Memory B cell (primary cell): ENCODE results near the gene WDPCP.
"Not testable (repeated sequence)": the region's sequence is repeated elsewhere in the genome, so short reads cannot be mapped to it uniquely, and the experiment has no call there.

Experiments used
- ATAC-seq: fragments of 150-1000 bp; cut with Tn5 transposase; 2 replicates; pipeline ENCODE4 v1.10.0; 2021; ENCODE audit warnings: low read depth, mild to moderate bottlenecking, moderate library complexity
- DNase-seq, 2 donors: peaks; one replicate each; pipeline ENCODE4 v3.0.0; 2022; ENCODE audit warnings: low spot score in 2 of 2
- H3K27ac Mint-ChIP-seq: one replicate; pipeline ENCODE4 v1.8.0; 2022; ENCODE audit warnings: mild to moderate bottlenecking, moderate library complexity, mixed read lengths
- H3K27me3 Mint-ChIP-seq: one replicate; pipeline ENCODE4 v1.8.0; 2022; ENCODE audit warnings: mixed read lengths
- H3K36me3 Mint-ChIP-seq: one replicate; pipeline ENCODE4 v1.8.0; 2022; ENCODE audit warnings: mild to moderate bottlenecking, mixed read lengths
- H3K4me1 Mint-ChIP-seq: one replicate; pipeline ENCODE4 v1.8.0; 2022; ENCODE audit warnings: mixed read lengths
- H3K4me3 Mint-ChIP-seq: one replicate; pipeline ENCODE4 v1.8.0; 2022; ENCODE audit warnings: mild to moderate bottlenecking, moderate library complexity, mixed read lengths
- H3K9me3 Mint-ChIP-seq: one replicate; pipeline ENCODE4 v1.8.0; 2022; ENCODE audit warnings: mixed read lengths

Gene WDPCP

DNA sequence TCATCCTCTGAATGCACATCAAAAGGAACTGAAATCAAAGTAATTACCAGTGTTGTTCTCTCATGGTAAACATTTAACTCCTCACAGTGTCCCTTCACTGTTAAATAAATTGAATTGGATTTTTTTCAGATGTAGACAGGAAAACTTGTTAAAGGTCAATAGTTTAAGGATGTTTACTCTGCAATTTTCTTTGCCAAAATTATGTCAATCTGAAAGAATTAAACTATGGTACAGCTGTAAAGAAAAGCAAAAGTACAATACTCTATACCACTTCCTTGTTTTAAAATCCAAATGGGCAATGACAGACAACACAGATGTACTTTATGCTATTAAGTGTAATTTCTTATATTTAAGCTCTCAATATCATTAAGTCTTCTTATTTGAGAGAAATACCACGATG is 153.2 kb downstream of the WDPCP start:
- Mint-ChIP-seq H3K9me3 (no peaks in the 10 kb centered on the region), H3K36me3 (peaks cover 9% of the 10 kb centered on the region), H3K4me1 (no peaks in the 10 kb centered on the region), H3K4me3 (no peak overlapping the region), H3K27ac (no peak overlapping the region), H3K27me3 (no peaks in the 10 kb centered on the region)
- DNase-seq (no peak), ATAC-seq (no peak)

DNA sequence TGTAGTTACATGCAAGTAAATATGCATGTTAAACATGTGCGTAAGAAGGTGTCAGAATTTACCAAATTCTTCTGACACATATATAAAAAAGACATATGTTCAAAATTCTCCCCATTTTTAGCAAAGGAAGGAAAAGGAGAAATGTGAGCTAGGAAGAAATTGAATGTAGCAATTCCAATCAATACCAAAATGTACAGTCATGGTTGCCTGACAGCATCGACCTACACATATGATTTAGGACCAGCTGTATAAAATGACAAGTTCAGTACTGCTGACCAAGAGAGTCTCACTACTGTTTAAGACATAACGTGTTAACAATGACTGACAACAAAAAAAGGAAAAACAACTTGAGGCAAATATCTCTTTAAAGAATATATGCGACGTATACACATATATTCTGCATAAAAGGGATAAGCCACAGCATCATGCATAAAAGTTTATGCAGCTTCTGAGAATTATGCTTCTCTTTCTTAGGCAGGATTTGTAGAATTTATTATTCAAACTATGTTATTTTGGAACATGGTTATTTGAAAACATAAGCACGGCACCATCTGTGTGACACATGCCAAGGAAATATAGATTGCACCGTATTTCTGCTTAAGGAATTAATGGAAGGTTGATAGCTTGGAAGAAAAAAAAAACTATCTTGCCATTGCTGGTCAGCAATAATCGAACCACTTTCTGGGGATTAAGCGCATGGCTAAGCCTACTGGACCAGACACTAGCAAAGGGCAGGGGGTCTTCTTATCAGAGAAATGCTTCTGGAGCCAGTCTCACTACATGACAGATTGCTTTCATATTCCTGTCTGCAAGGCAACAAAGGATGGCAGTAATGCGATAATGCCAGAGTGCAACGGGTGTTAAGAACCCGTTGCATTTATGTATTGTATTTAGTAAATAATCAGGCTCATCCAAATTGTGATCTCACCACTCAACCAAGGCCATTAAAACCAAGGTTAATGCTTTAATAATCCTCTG is 154.0 kb downstream of the WDPCP start:
- peaks cover 16% of the 10 kb centered on the region for H3K36me3 Mint-ChIP-seq
- H3K4me1 Mint-ChIP-seq = no peaks in the 10 kb centered on the region
- H3K4me3 Mint-ChIP-seq = no peak overlapping the region
- H3K27ac Mint-ChIP-seq = no peak overlapping the region
- ATAC-seq (no peak), DNase-seq (no peak)
- H3K27me3 Mint-ChIP-seq = no peaks in the 10 kb centered on the region
- H3K9me3 Mint-ChIP-seq = peaks cover 2% of the 10 kb centered on the region

DNA sequence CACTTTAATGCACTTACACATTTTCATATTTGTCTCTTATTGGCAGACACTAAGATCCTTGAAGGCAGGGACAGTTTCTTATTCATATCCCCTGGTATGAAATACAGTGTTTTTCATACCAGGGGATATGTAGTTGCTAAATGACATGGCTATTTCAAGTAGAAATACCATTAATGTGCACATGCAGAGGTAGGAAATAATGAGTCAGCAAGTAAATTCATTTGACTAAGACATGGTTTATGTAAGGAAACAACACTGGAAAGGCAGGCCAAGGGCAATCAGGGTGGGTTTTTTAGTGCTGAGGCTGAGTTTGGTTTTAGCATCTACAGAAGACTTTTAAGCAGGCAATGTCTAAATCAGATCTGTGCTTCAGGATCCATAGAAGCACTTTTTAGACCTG is 155.9 kb downstream of the WDPCP start:
- DNase-seq (no peak), ATAC-seq (no peak)
- H3K36me3 Mint-ChIP-seq = peaks cover 34% of the 10 kb centered on the region
- peaks cover 6% of the 10 kb centered on the region for H3K9me3 Mint-ChIP-seq
- H3K4me3 Mint-ChIP-seq = no peak overlapping the region
- H3K27ac Mint-ChIP-seq = no peak overlapping the region
- no peaks in the 10 kb centered on the region for H3K27me3 Mint-ChIP-seq
- H3K4me1 Mint-ChIP-seq = no peaks in the 10 kb centered on the region

DNA sequence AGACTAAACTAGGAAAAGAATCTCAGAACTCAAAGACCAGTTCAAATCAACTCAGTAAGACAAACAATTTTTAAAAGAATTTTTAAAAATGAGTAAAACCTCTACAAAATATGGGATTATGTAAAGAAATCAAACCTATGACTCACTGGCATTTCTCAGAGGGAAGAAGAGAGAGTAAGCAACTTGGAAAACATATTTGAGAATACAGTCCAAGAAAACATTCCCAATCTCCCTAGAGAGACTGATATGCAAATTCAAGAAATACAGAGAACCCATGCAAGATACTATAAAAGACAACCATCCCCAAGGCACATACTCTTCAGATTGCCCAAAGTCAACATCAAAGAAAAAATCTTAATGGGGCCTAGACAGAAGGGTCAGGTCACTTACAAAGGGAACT is 162.7 kb downstream of the WDPCP start:
- ATAC-seq = no peak
- DNase-seq = no peak
- H3K4me1 Mint-ChIP-seq = peaks cover 2% of the 10 kb centered on the region
- H3K36me3 Mint-ChIP-seq = peaks cover 33% of the 10 kb centered on the region
- no peak overlapping the region for H3K27ac Mint-ChIP-seq
- H3K9me3 Mint-ChIP-seq = peaks cover 6% of the 10 kb centered on the region
- H3K27me3 Mint-ChIP-seq = no peaks in the 10 kb centered on the region
- no peak overlapping the region for H3K4me3 Mint-ChIP-seq

DNA sequence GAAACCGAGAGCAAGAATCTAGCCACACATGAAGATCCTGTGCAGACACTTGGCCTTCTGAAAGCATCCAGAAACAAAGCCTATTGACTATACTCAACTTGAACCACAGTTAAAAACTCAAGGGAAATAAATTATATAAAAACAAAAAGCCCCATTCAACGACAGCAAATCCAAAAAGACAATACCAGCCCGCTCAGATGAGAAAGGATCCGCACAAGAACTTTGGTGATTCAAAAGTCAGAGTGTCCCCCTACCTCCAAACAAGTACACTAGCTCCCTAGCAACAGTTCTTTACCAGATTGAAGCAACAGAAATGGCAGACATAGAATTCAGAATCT is 163.2 kb downstream of the WDPCP start:
- H3K36me3 Mint-ChIP-seq = peaks cover 33% of the 10 kb centered on the region
- DNase-seq = no peak
- H3K9me3 Mint-ChIP-seq = peaks cover 6% of the 10 kb centered on the region
- no peak overlapping the region for H3K4me3 Mint-ChIP-seq
- no peak for ATAC-seq
- H3K27ac Mint-ChIP-seq = no peak overlapping the region
- H3K27me3 Mint-ChIP-seq = no peaks in the 10 kb centered on the region
- peaks cover 2% of the 10 kb centered on the region for H3K4me1 Mint-ChIP-seq

DNA sequence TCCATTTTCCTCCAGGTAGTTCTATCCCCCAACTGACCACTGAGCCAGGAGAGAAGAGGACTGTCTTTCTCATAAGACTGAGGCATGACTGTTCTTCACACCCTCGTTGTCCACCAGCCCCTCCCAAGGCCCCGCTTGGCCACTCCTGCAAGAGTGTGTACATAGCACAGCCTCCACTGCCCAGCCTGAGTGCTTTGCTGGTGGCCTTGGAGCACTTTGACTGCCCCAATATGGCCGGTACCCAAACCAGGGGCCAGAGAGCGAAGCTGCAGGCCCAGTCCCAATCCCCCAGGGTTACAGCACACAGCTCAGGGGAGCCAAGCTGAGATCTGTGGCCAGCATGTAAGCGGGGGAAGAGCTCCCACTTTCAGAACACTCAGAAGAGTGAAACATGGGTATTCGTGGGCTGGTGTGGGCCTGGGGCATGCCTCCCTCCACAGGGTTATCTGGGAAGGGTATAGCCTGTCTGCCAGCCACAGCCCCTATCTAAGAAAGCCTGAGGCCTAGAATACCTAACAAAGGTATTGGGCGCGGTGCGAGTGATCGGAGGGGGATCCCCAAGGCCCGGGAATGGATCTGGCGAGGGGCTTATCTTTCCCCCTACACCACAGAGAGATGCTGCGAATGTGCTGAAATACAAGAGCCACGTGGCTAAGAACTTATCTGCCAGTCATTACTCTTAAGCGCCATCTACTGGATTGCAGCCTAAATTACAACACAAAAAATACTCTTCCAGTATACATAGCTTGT is 163.8 kb downstream of the WDPCP start:
- ATAC-seq (peak; percentile 57), DNase-seq (peak; percentile 11 to 27)
- Mint-ChIP-seq H3K9me3 (peaks cover 4% of the 10 kb centered on the region), H3K4me1 (peaks cover 2% of the 10 kb centered on the region), H3K4me3 (no peak overlapping the region), H3K27ac (no peak overlapping the region), H3K27me3 (no peaks in the 10 kb centered on the region), H3K36me3 (peaks cover 28% of the 10 kb centered on the region)

DNA sequence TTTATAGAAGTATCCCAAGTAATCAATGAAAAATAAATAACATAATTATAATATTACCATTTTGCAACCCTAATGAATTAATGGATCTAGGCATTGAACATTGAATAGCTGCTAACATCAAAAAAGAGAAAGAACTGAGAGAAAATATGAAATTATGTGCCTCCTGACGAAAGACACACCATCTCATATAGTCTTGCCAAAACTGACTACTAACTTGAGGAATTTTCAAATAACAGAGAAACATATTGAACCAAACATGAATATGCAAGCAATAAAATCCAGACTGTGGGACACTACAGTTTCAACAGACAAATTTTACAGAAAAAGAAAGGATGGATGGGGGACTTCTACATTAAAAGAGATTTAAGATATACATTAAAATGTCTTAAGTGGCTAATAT is 165.7 kb downstream of the WDPCP start:
- DNase-seq (no peak), ATAC-seq (no peak)
- H3K27me3 Mint-ChIP-seq = no peaks in the 10 kb centered on the region
- H3K36me3 Mint-ChIP-seq = peaks cover 17% of the 10 kb centered on the region
- H3K27ac Mint-ChIP-seq = no peak overlapping the region
- H3K9me3 Mint-ChIP-seq = peaks cover 1% of the 10 kb centered on the region
- H3K4me3 Mint-ChIP-seq = no peak overlapping the region
- peaks cover 2% of the 10 kb centered on the region for H3K4me1 Mint-ChIP-seq

DNA sequence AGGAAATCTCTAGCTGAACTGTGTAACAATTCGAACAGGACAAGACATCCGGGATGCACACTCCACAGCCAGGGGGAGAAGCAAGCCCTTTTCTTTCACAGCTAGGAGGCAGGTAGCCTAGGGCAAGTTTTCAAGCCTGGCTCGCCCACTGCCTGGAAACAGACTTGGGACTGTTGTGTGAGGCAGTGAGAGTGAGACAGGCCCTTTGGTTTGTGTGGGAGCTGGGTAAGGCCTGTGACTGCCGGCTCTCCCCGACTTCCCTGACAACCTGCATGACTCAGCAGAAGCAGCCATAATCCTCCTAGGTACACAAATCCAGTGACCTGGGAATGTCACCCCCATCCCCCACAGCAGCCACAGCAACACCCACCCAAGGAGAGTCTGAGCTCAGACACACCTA is 179.7 kb downstream of the WDPCP start:
- Mint-ChIP-seq H3K27ac (no peak overlapping the region), H3K27me3 (no peaks in the 10 kb centered on the region)

DNA sequence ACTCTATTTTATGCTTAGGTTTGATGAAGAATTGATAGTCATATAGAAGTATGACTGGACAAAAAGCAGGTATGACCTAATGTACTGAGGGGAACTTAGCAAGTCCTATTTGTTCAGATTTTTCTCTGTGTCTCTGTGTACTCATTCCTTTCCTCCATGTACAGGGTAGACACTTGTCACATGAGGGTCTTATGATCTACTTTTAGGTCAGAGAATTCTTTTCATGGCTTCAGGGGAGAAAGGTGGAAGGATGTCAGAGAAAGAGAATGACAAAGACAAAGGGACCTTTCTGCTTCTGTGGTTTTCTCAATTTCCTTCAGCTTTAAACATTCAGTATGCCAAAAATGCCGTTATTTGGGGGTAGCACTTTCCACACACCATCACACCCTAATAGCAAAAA is 181.6 kb downstream of the WDPCP start:
- H3K27ac Mint-ChIP-seq = no peak overlapping the region
- no peaks in the 10 kb centered on the region for H3K4me1 Mint-ChIP-seq
- no peak overlapping the region for H3K4me3 Mint-ChIP-seq
- no peaks in the 10 kb centered on the region for H3K27me3 Mint-ChIP-seq
- H3K9me3 Mint-ChIP-seq = peaks cover 6% of the 10 kb centered on the region
- H3K36me3 Mint-ChIP-seq = peaks cover 19% of the 10 kb centered on the region
- ATAC-seq = no peak
- no peak for DNase-seq

More for the DNA sequence above, 179.7 kb downstream of the WDPCP start:
- DNase-seq = no peak
- Mint-ChIP-seq H3K4me3 (no peak overlapping the region), H3K9me3 (no peaks in the 10 kb centered on the region), H3K36me3 (peaks cover 8% of the 10 kb centered on the region), H3K4me1 (no peaks in the 10 kb centered on the region)
- ATAC-seq = no peak

DNA sequence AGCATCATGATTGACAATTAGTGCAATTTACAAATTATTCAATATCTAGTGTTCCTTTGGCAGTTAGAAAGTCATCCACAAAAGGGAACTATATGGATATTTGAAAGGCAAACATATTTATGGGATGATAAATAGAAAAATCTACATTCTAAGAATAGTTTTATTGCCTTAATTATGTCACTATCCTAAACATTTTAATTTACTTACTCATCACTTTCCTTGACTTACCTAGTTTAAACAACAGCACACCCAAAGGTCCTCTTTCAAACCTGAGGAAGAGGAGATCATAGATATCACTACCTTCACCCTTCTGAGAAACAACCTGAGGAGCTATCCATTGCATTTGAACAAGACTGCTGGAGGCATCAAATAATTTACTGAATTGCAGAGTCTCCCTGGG is 184.5 kb downstream of the WDPCP start:
- H3K9me3 Mint-ChIP-seq = peaks cover 6% of the 10 kb centered on the region
- ATAC-seq = no peak
- peaks cover 23% of the 10 kb centered on the region for H3K36me3 Mint-ChIP-seq

DNA sequence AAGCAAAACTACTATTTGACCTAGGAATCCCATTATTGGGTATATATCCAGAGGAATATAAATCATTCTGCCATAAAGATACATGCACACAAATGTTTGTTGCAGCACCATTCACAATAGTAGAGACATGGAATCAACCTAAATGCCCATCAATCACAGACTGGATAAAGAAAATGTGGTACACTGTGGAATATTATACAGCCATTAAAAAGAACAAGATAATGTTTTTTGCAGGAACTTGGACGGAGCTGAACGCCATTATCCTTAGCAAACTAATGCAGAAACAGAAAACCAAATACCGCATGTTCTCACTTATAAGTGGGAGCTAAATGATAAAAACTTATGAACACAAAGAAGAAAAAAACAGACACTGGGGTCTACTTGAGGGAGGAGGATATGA is 185.4 kb downstream of the WDPCP start:
- not testable (repeated sequence) for H3K9me3 Mint-ChIP-seq, H3K27me3 Mint-ChIP-seq, ATAC-seq, H3K4me3 Mint-ChIP-seq, H3K27ac Mint-ChIP-seq, DNase-seq, H3K4me1 Mint-ChIP-seq
- H3K36me3 Mint-ChIP-seq = peaks cover 21% of the 10 kb centered on the region

More for the DNA sequence above, 184.5 kb downstream of the WDPCP start:
- Mint-ChIP-seq H3K4me1 (peaks cover 2% of the 10 kb centered on the region), H3K27ac (no peak overlapping the region), H3K4me3 (no peak overlapping the region), H3K27me3 (no peaks in the 10 kb centered on the region)
- no peak for DNase-seq

DNA sequence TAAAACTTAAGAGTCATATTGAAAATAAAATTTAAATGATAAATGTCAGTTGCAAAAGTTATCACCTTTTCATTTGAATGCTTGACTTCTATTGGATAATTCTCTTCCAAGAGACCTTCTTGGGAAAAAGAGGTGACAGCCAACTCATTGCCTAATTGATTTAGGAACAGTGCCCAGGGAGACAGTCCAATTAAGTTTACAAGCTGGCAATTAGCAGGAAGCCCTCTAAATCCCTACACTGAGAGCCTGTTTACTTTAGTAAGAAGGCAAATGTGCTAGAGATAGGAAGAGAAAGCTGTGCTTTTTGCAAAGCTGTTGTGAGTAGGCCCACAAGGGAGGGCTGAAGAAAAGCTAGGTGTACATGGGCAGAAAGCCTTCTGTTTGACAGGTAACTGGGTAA is 189.1 kb downstream of the WDPCP start:
- H3K4me1 Mint-ChIP-seq = peaks cover 2% of the 10 kb centered on the region
- no peak overlapping the region for H3K4me3 Mint-ChIP-seq
- peaks cover 10% of the 10 kb centered on the region for H3K9me3 Mint-ChIP-seq
- H3K36me3 Mint-ChIP-seq = peaks cover 30% of the 10 kb centered on the region
- ATAC-seq (no peak), DNase-seq (no peak)
- no peaks in the 10 kb centered on the region for H3K27me3 Mint-ChIP-seq
- no peak overlapping the region for H3K27ac Mint-ChIP-seq

DNA sequence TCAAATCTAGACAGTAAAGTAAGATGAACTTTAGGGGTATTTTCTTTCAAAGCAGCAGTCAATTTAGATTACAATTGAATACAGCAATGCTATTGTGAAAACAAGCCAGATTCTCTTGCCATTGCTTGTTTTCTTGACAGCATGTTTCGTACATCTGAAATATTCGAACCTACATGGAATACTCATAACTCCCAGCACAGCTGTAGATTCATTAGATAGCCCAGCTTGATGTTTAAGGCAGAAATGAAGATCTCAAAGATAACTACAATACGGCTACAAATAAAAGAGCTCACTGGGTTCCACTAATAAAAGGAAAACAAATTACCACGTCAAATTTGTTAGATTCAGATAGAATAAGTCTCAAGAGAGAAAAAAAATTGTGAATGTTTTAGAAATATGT is 208.8 kb downstream of the WDPCP start:
- Mint-ChIP-seq H3K27me3 (no peaks in the 10 kb centered on the region), H3K27ac (no peak overlapping the region), H3K4me3 (no peak overlapping the region), H3K9me3 (no peaks in the 10 kb centered on the region), H3K4me1 (no peaks in the 10 kb centered on the region), H3K36me3 (peaks cover 21% of the 10 kb centered on the region)
- ATAC-seq = no peak
- no peak for DNase-seq

DNA sequence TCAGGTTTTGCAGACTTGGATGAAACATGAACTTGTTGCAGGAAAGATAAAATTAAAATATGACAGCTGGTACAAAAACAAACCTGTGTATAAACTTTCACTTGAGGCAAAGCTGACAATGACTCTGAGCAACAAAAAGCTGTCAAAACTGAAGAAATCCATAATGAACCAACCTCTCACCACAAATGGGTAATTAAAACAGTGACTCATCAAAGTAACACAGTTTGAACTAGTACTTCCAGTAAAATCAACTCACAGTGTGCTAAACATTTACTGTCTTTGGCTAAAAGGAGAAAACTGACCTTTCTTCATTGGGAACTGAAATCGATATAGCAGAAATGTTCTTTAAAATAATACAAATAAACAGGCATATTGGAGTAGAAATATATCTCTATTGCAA is 209.7 kb downstream of the WDPCP start:
- Mint-ChIP-seq H3K36me3 (peaks cover 25% of the 10 kb centered on the region), H3K9me3 (no peaks in the 10 kb centered on the region), H3K27me3 (no peaks in the 10 kb centered on the region), H3K4me1 (no peaks in the 10 kb centered on the region), H3K27ac (no peak overlapping the region), H3K4me3 (no peak overlapping the region)
- DNase-seq = no peak
- no peak for ATAC-seq
